Inflammatory macrophage (primary cell): Measurements from ENCODE around the gene ITPR1.
"Not testable (repeated sequence)": the region's sequence is repeated elsewhere in the genome, so short reads cannot be mapped to it uniquely, and the experiment has no call there.

Source experiments
- DNase-seq, 2 donors: peaks; one replicate each; pipeline ENCODE4 v3.0.0-alpha.2; 2020 to 2022

Gene ITPR1

GRCh38 chr3:4571690-4572334 is 78.7 kb downstream of the ITPR1 start:
- DNase-seq: peak; percentile 48 to 55

GRCh38 chr3:4573153-4573552 is 80.0 kb downstream of the ITPR1 start:
- DNase-seq: no peak

GRCh38 chr3:4574426-4574965 is 81.3 kb downstream of the ITPR1 start:
- no peak for DNase-seq

- DNase-seq: no peak
Observed at GRCh38 chr3:4575381-4575780, 82.2 kb downstream of the ITPR1 start.

GRCh38 chr3:4577721-4578120 is 84.6 kb downstream of the ITPR1 start:
- DNase-seq: no peak

- DNase-seq: no peak
Observed at GRCh38 chr3:4580346-4581123, 87.4 kb downstream of the ITPR1 start.

GRCh38 chr3:4581124-4581424 is 87.9 kb downstream of the ITPR1 start:
- no peak for DNase-seq

- DNase-seq: no peak
Observed at GRCh38 chr3:4581498-4581897, 88.3 kb downstream of the ITPR1 start.

GRCh38 chr3:4581920-4582611 is 88.9 kb downstream of the ITPR1 start:
- peak in 1 of 2 donors; percentile 42 for DNase-seq

- DNase-seq: no peak
Observed at GRCh38 chr3:4582624-4583023, 89.5 kb downstream of the ITPR1 start.

GRCh38 chr3:4583416-4583815 is 90.3 kb downstream of the ITPR1 start:
- DNase-seq: peak in 1 of 2 donors; percentile 32

- DNase-seq: peak; percentile 55 to 62
Observed at GRCh38 chr3:4584456-4585249, 91.5 kb downstream of the ITPR1 start.

- no peak for DNase-seq
Observed at GRCh38 chr3:4586381-4586780, 93.2 kb downstream of the ITPR1 start.

- DNase-seq: no peak
Observed at GRCh38 chr3:4587061-4587837, 94.1 kb downstream of the ITPR1 start.

- DNase-seq: no peak
Observed at GRCh38 chr3:4587838-4588105, 94.6 kb downstream of the ITPR1 start.

GRCh38 chr3:4588466-4588865 is 95.3 kb downstream of the ITPR1 start:
- peak; percentile 15 to 27 for DNase-seq

GRCh38 chr3:4589475-4590097 is 96.4 kb downstream of the ITPR1 start:
- DNase-seq: peak; percentile 20 to 26

- not testable (repeated sequence) for DNase-seq
Observed at GRCh38 chr3:4590849-4591248, 97.7 kb downstream of the ITPR1 start.

GRCh38 chr3:4591669-4592068 is 98.5 kb downstream of the ITPR1 start:
- peak in 1 of 2 donors; percentile 23 for DNase-seq

GRCh38 chr3:4593014-4593413 is 99.9 kb downstream of the ITPR1 start:
- no peak for DNase-seq

- no peak for DNase-seq
Observed at GRCh38 chr3:4595710-4596113, 102.6 kb downstream of the ITPR1 start.

GRCh38 chr3:4596612-4597011 is 103.5 kb downstream of the ITPR1 start:
- no peak for DNase-seq
